GM21717 (cell line): Measurements from ENCODE around the gene LRRC73.

Experiments
- ATAC-seq: cut with Tn5 transposase; IDR thresholded peaks from one replicate; pipeline ENCODE4 v1.9.1; 2021; ENCODE audit warnings: mild to moderate bottlenecking, moderate library complexity; ENCODE audit not compliant: unreplicated experiment

Gene LRRC73

GRCh38 chr6:43493833-43494232 lies 16.3 kb downstream of the LRRC73 start:
- no peak for ATAC-seq

GRCh38 chr6:43493230-43493629 lies 16.9 kb downstream of the LRRC73 start:
- no peak for ATAC-seq

DNA sequence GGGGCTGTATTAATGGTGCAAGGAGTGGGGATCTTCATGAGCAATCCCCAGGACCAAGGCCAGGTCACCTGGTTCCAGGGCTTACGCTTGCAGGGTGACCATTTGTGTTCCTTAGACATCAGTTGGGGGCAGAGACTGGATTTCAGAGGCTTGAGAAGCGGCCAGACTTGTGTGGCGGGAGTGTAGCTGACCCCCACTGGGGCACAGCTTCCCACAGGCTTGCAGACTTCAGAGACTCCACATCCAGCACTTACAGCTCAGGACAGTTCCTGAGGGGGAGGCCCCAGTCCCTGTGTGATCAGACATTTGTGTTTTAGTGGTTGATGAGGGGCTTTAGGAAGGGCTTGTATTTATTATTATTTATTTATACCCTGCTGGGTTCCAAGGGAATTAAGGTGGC lies 17.5 kb downstream of the LRRC73 start:
- ATAC-seq: no peak

- no peak for ATAC-seq
Observed at GRCh38 chr6:43491750-43492661, 18.1 kb downstream of the LRRC73 start.

DNA sequence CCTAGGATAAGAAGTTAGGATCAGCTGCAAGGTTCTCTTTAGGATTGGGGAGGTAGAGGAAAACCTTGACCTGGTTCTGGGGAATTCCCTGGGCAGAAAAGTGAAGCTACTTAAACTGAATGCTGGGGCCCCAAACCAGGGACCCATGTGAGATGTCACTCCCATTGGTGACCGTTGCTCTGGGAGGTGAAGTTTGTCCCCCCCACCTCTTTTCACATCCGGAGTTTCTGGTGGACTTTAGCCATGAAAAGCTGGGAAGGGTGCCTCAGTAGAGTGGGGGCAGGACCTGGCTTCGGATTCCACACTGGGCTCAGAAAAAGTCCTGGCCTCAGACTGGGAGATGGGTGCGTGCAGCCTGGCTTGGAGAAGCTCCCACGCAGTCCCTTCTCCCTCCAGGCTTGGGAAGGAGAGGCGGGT lies 19.6 kb downstream of the LRRC73 start:
- no peak for ATAC-seq

- no peak for ATAC-seq
Observed at GRCh38 chr6:43489277-43490072, 20.7 kb downstream of the LRRC73 start.

GRCh38 chr6:43488667-43489276 lies 21.4 kb downstream of the LRRC73 start:
- ATAC-seq: no peak

DNA sequence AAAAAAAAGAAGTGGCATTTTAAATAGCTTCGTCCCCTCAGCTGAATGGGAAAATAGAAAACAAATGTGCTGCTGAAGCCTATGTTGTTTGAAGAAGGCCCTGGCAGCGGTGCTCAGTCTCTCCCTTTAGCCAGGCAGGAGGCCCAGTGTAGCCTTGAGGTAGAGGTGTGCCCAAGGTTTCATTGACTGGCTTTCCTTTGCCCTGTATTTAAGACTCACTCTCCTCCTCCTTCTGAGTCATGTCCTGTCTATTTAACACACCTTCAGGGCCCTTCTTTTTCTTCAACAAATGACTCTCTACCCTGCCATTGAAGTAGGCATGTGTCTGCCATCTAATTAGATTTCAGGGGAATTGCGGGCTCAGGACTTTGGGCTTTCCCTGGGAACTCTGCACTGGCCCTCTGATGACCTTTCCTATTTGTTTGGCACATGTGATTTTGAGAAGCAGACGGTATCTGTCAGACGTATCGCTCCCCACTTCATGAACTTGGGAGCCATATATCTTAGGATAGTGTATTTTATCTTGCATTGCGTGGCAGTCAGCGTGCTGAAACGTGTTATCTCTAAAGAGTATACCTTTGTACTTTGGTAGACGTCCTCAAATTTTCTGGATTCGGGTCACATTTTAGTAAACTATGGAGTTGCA lies 28.4 kb downstream of the LRRC73 start:
- ATAC-seq: no peak

DNA sequence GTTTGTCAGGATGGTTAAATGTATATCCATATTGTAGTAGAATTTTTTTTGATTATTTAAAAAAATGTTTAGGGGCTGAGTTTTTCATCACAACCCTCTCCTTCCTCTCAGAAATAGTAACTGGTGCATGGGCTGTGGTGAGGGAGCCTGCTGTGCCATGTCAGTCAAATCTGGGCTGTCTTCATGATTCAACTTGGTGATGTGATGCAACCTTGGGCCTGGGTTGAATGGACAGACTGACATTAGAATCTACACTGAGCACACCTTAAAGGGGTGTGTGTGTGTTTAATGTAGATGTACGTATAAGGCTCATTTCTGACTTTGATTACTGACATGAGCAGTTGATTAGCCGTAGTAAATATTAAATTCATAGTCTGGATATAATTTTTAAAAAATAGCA lies 29.1 kb downstream of the LRRC73 start:
- no peak for ATAC-seq

DNA sequence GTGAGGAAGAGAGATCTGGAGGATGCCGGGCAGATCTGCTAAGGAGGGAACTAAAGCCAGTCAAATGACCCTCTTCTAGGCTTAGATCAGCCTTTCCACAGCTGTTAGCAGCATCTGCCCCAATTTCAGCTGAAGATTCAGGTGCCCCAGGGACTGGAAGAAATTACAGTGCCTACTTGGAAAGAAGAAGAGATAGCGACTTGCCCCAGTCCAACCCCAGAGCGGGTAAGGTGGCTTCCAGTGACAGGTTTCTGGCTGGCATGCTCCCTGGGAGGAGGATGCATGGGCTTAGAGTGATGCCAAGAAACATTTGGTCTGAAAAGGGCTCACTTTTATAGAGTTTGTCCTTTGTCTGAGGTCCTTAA lies 32.2 kb downstream of the LRRC73 start:
- ATAC-seq: no peak

GRCh38 chr6:43477235-43478007 lies 32.7 kb downstream of the LRRC73 start, which contains the start of gene TJAP1:
TJAP1 (plus strand) TSS chr6:43477570; CDS start chr6:43499002, 21,432 bp downstream.
- ATAC-seq: peak; percentile 93

DNA sequence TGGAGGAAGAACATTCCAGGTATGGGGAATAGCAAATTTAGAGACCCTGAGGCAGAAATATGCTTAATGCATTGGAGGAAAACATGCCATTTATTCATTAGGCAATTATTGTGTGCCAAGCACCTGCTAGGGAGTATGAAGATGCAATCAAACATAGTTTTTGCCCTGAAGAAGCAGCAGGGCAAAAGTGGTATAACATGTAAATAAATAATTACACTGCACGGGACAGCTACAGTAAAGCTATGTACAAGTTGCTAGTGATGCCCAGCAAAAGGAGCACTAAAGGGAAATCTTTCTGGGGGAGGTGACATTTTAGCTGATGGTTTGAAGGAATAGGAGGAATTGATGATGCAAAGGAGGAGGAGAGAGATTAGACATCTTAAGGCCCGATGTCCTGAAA lies 33.4 kb downstream of the LRRC73 start:
- ATAC-seq: no peak

GRCh38 chr6:43475516-43475915 lies 34.6 kb downstream of the LRRC73 start:
- ATAC-seq: no peak

DNA sequence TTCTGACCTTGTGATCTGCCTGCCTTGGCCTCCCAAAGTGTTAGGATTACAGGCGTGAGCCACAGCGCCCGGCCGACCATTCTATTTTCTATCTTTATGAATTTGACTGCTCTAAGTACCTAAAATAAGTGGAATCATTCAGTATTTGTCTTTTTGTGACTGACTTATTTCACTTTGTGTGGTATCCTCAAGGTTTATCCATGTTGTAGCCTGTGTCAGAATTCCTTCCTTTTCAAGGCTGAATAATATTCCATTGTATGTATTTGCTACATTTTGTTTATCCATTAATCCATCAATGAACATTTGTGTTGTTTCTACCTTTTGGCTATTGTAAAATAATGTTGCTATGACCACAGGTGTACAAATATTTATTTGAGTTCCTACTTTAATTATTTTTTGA lies 37.6 kb downstream of the LRRC73 start:
- ATAC-seq: no peak

DNA sequence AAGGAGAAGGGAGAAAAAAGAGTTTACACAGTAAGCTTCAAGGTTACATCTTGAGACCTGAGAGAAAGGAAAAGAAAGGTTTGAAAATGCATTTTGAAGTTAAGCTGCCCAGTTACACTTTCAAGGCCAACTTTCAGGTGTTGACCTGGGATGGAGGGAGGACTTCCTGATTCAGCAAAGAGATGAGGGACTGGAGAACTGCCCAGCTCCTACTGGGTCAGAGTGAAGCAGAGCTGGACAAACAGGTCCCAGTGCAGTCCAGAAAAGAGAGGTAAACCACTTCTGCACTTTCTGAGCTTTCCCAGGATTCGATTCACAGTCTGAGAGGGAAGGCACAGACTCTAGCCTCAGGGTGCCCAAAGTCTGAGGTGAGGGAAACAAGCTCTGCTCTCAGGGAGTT lies 38.7 kb downstream of the LRRC73 start:
- ATAC-seq: no peak

DNA sequence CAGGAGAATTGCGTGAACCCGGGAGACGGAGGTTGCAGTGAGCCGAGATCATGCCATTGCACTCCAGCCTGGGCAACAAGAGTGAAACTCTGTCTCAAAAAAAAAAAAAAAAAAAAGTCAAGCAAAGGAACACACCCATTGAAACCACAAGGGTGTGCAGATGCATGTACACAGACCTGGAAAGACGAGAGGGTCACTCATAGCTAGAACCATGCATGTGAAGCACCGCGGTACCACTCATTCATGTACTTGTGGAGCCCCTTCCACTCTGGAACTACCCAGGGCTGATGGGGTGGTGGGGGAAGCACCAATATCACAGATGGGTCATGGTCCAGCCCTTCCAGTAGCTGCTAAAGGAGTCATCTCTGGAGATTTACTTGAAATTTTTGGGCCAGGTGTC lies 40.2 kb downstream of the LRRC73 start:
- ATAC-seq: no peak

DNA sequence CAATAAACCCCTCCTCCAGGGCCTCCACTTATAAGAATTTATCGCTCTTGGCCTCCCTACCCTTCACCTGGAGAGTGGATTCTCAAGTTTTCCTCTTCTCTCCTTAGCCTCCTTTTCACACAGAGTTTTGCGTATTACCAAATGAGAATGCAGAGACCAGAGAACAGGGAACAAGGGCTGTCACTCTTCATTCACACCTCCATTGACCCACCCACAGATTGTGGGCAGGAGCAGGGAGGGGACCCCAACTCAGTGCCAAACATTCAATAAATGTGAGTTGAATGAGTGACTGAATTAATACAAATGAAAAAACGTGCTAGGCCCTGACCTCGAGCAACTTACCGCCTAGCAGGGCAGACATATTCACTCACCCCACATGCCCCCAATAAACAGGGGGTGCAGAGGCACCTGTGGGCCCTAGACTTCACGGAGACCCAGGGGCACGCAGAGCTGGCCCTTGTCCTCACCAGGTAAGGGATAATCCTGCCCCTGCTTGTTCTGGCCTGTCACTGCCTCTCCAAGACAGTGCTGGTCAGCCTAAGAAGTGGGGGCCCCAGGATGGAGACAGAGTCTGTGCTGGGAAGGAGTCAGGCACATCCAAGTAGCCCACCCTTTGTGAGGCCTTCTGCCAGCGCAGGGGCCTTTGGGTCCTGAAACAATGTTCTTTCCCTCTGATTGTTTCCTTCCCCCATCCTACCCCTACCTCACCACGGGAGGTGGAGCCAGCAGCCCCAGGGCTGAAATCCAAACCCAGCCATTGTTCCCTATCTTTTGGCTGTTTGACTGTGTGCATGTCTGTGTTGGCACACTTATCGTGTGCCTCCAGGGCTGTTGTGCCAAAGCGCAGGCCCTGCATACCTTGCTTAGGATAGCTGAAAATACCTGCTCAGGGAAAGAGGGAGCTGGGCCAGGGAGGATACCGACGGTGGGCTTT lies 41.1 kb downstream of the LRRC73 start:
- ATAC-seq: no peak

GRCh38 chr6:43468240-43468639 lies 41.9 kb downstream of the LRRC73 start:
- no peak for ATAC-seq

GRCh38 chr6:43467752-43468151 lies 42.4 kb downstream of the LRRC73 start:
- ATAC-seq: no peak
